IMR-90 (cell line): ENCODE data around the gene ECI2. TPM values are rescaled to one million over a fixed set of nuclear protein-coding genes. Genes with fewer than 3 reads are reported as not detected.

Experiments
- ATAC-seq: fragments of 200-7000 bp; cut with Tn5 transposase; 2 replicates; pipeline ENCODE4 v1.9.1; 2020; ENCODE audit warnings: low read depth, mild to moderate bottlenecking, moderate library complexity
- Bru-seq: library from RNA; stranded (reverse); fragments of 400-500 nt; gene quantifications from one replicate; lab custom pipeline; 2021; lab: Mats Ljungman, UMichigan
- BruChase-seq, 2 experiments: library from RNA; stranded (reverse); fragments of 400-500 nt; gene quantifications; one replicate each; lab custom pipeline; 2021; lab: Mats Ljungman, UMichigan
- BruUV-seq: library from RNA; stranded (reverse); fragments of 400-500 nt; replicated peaks from 2 replicates; lab custom pipeline; 2021; lab: Mats Ljungman, UMichigan
- CTCF ChIA-PET: fragments of 300-600 bp; formaldehyde crosslinking; extraction: SDS; loops from one replicate; lab custom pipeline; 2021; ENCODE audit warnings: antibody characterized with exemption; lab: Yijun Ruan, JAX
- POLR2A ChIA-PET: fragments of 300-600 bp; sonication (Branson Sonifier 250); formaldehyde crosslinking; loops from one replicate; lab custom pipeline; 2022; ENCODE audit warnings: antibody characterized with exemption; ENCODE audit not compliant: unreplicated experiment; lab: Charles Lee
- DNase-seq: peaks from one replicate; pipeline ENCODE4 v3.0.0; 2013
- H2AFZ ChIP-seq: replicated peaks from 2 replicates; pipeline ENCODE3; 2013; ENCODE audit warnings: low read length, mild to moderate bottlenecking; ENCODE audit not compliant: poor library complexity
- H2AK5ac ChIP-seq: 2 replicates; pipeline ENCODE4 v1.6.1; 2013; ENCODE audit warnings: low read depth, low read length, inconsistent platforms
- H2AK9ac ChIP-seq: replicated peaks from 2 replicates; pipeline ENCODE3; 2013; ENCODE audit warnings: mild to moderate bottlenecking, low read depth, low read length, moderate library complexity; ENCODE audit not compliant: poor library complexity
- H2BK120ac ChIP-seq: 2 replicates; pipeline ENCODE4 v1.6.1; 2013; ENCODE audit warnings: low read depth, low read length, inconsistent platforms
- H2BK15ac ChIP-seq: 3 replicates; pipeline ENCODE4 v1.6.1; 2013; ENCODE audit warnings: low read depth, low read length, inconsistent platforms
- H2BK20ac ChIP-seq: 2 replicates; pipeline ENCODE4 v1.6.1; 2013; ENCODE audit warnings: low read depth, mild to moderate bottlenecking, inconsistent platforms, low read length, moderate library complexity
- H2BK5ac ChIP-seq: 2 replicates; pipeline ENCODE4 v1.6.1; 2013; ENCODE audit warnings: mild to moderate bottlenecking, low read depth, low read length, inconsistent platforms; ENCODE audit not compliant: poor library complexity, severe bottlenecking
- H3K14ac ChIP-seq: replicated peaks from 2 replicates; pipeline ENCODE4 v1.6.1; 2013; ENCODE audit warnings: low read depth, low read length, inconsistent platforms
- H3K18ac ChIP-seq: 2 replicates; pipeline ENCODE4 v1.6.1; 2013; ENCODE audit warnings: low read depth, low read length, control low read depth
- H3K23ac ChIP-seq: 2 replicates; pipeline ENCODE4 v1.6.1; 2013; ENCODE audit warnings: low read depth, low read length, inconsistent platforms
- H3K27ac ChIP-seq: 2 replicates; pipeline ENCODE4 v1.5.1; 2013; ENCODE audit warnings: mild to moderate bottlenecking, control low read depth, low read length; ENCODE audit not compliant: insufficient read depth
- H3K27me3 ChIP-seq: 2 replicates; pipeline ENCODE4 v1.6.1; 2013; ENCODE audit warnings: low read length; ENCODE audit not compliant: control insufficient read depth, insufficient read depth
- H3K36me3 ChIP-seq: 2 replicates; pipeline ENCODE4 v1.6.1; 2013; ENCODE audit warnings: low read length, mixed read lengths; ENCODE audit not compliant: control insufficient read depth, insufficient read depth
- H3K4ac ChIP-seq: 2 replicates; pipeline ENCODE4 v1.6.1; 2013; ENCODE audit warnings: low read depth, low read length, inconsistent platforms
- H3K4me1 ChIP-seq: 2 replicates; pipeline ENCODE4 v1.6.1; 2013; ENCODE audit warnings: low read length, mixed read lengths; ENCODE audit not compliant: control insufficient read depth, insufficient read depth
- H3K4me2 ChIP-seq: 2 replicates; pipeline ENCODE4 v1.6.1; 2013; ENCODE audit warnings: low read depth, mild to moderate bottlenecking, control low read depth, low read length, moderate library complexity
- H3K4me3 ChIP-seq: 2 replicates; pipeline ENCODE4 v1.5.1; 2013; ENCODE audit warnings: low read depth, mild to moderate bottlenecking, control low read depth, low read length, moderate library complexity; ENCODE audit not compliant: insufficient read depth
- H3K56ac ChIP-seq: 2 replicates; pipeline ENCODE4 v1.6.1; 2013; ENCODE audit warnings: low read length, inconsistent platforms; ENCODE audit not compliant: insufficient read depth; ENCODE audit errors: extremely low read depth
- H3K79me1 ChIP-seq, 2 experiments: 2 replicates each; pipeline ENCODE4 v1.6.1; 2013; ENCODE audit warnings: low read length in 2 of 2, inconsistent platforms in 1 of 2, low read depth in 1 of 2
- H3K9ac ChIP-seq: 2 replicates; pipeline ENCODE4 v1.6.1; 2013; ENCODE audit warnings: low read depth, low read length, control low read depth
- H3K9me1 ChIP-seq: 2 replicates; pipeline ENCODE4 v1.6.1; 2013; ENCODE audit warnings: low read length, inconsistent platforms; ENCODE audit not compliant: insufficient read depth
- H3K9me3 ChIP-seq: 2 replicates; pipeline ENCODE4 v1.6.1; 2013; ENCODE audit warnings: low read length; ENCODE audit not compliant: control insufficient read depth, insufficient read depth
- H4K20me1 ChIP-seq: 2 replicates; pipeline ENCODE4 v1.6.1; 2013; ENCODE audit warnings: low read length, inconsistent platforms; ENCODE audit not compliant: insufficient read depth
- H4K5ac ChIP-seq: 2 replicates; pipeline ENCODE4 v1.6.1; 2013; ENCODE audit warnings: mild to moderate bottlenecking, low read depth, low read length, control low read depth
- H4K8ac ChIP-seq, 2 experiments: 2 replicates each; pipeline ENCODE4 v1.6.1; 2013; ENCODE audit warnings: low read depth in 2 of 2, low read length in 2 of 2, control low read depth in 1 of 2, inconsistent platforms in 1 of 2
- H4K91ac ChIP-seq: 2 replicates; pipeline ENCODE4 v1.6.1; 2013; ENCODE audit warnings: low read depth, low read length, inconsistent platforms; ENCODE audit not compliant: insufficient read depth
- BHLHE40 ChIP-seq: fragments of 150-350 bp; IDR thresholded peaks from 2 replicates; pipeline ENCODE4 v1.6.1; 2016; ENCODE audit warnings: mild to moderate bottlenecking, low read depth, low read length
- FOS ChIP-seq: fragments of 150-350 bp; IDR thresholded peaks from 2 replicates; pipeline ENCODE4 v1.6.1; 2016; ENCODE audit warnings: low read depth, low read length
- MAFK ChIP-seq: IDR thresholded peaks from 2 replicates; pipeline ENCODE4 v1.6.1; 2012; ENCODE audit warnings: low read depth, low read length, improper control_type of control experiment
- MAZ ChIP-seq: IDR thresholded peaks from 2 replicates; pipeline ENCODE4 v1.6.1; 2012; ENCODE audit warnings: low read depth, mild to moderate bottlenecking, low read length, improper control_type of control experiment, moderate library complexity, borderline replicate concordance
- MXI1 ChIP-seq: IDR thresholded peaks from 2 replicates; pipeline ENCODE4 v1.6.1; 2012; ENCODE audit warnings: low read depth, mild to moderate bottlenecking, low read length, moderate library complexity, borderline replicate concordance
- RAD21 ChIP-seq: IDR thresholded peaks from 2 replicates; pipeline ENCODE4 v1.6.1; 2012; ENCODE audit warnings: low read length, improper control_type of control experiment
- RCOR1 ChIP-seq: IDR thresholded peaks from 2 replicates; pipeline ENCODE4 v1.6.1; 2012; ENCODE audit warnings: mild to moderate bottlenecking, low read length, improper control_type of control experiment; ENCODE audit not compliant: insufficient replicate concordance
- RFX5 ChIP-seq: IDR thresholded peaks from 2 replicates; pipeline ENCODE4 v1.8.0; 2012; ENCODE audit warnings: low read depth, mild to moderate bottlenecking, low read length, moderate library complexity
- SMC3 ChIP-seq: fragments of 150-350 bp; IDR thresholded peaks from 2 replicates; pipeline ENCODE4 v1.6.1; 2016; ENCODE audit warnings: low read depth, mild to moderate bottlenecking, antibody characterized with exemption, low read length, moderate library complexity
- WGBS, 2 experiments: methylation state at CpG; one replicate each; pipeline versions ENCODE4 v1.1.5 to v1.1.7; 2013; ENCODE audit warnings: missing lambda C conversion rate in 2 of 2; ENCODE audit not compliant: insufficient read length in 1 of 2; ENCODE audit errors: extremely low coverage in 2 of 2; 5-methylcytosine and 5-hydroxymethylcytosine counted together
- dilution Hi-C: fragments of 300-500 bp; cut with HindIII; formaldehyde crosslinking; loops from one replicate; pipeline ENCODE4 v1.14.3; 2018; ENCODE audit warnings: low sequenced_read_pairs; ENCODE audit not compliant: unreplicated experiment
- in situ Hi-C: fragments of 300-500 bp; cut with MboI; formaldehyde crosslinking; loops from 3 replicates; pipeline ENCODE4 v1.14.3; 2019; ENCODE audit warnings: low sequenced_read_pairs, inconsistent platforms, mixed read lengths
- intact Hi-C: fragments of 100-400 bp; cut with micrococcal nuclease; formaldehyde crosslinking; loops from 2 replicates; pipeline ENCODE4 v1.10.0; 2022
- long read RNA-seq: library from polyadenylated mRNA; unstranded; transcript quantifications from one replicate; pipeline ENCODE4 v2.0.0, GENCODE V29; 2021; ENCODE audit not compliant: unreplicated experiment
- polyA plus RNA-seq, 3 experiments: library from polyadenylated mRNA; depleted of rRNA; stranded (reverse); fragments of >200 nt; gene quantifications; 2 replicates each; pipeline ENCODE4 v1.2.3, GENCODE V29; 2012; ENCODE audit warnings: low replicate concordance in 1 of 3
- total RNA-seq: library from RNA; depleted of rRNA; stranded (reverse); fragments of >200 nt; gene quantifications from 2 replicates; pipeline ENCODE4 v1.2.3, GENCODE V29; 2012; rRNA removed
- TF ChIP-seq, protein P1 (sequence below): fragments of 150-350 bp; IDR thresholded peaks from 2 replicates; pipeline ENCODE4 v1.6.1; 2016; ENCODE audit warnings: low read depth, mild to moderate bottlenecking, low read length, moderate library complexity, borderline replicate concordance

Gene ECI2, protein sequence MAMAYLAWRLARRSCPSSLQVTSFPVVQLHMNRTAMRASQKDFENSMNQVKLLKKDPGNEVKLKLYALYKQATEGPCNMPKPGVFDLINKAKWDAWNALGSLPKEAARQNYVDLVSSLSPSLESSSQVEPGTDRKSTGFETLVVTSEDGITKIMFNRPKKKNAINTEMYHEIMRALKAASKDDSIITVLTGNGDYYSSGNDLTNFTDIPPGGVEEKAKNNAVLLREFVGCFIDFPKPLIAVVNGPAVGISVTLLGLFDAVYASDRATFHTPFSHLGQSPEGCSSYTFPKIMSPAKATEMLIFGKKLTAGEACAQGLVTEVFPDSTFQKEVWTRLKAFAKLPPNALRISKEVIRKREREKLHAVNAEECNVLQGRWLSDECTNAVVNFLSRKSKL
- total RNA-seq (124 and 152 TPM in 2 replicates), polyA plus RNA-seq (2012; rRNA removed) (51.4 and 64.1 TPM in 2 replicates), Bru-seq, nascent RNA (percentile 69 among the genes with signal in this experiment), BruChase-seq, experiment 1, labeled RNA remaining after a 6-hour chase (percentile 75 among the genes with signal in this experiment), BruChase-seq, experiment 2, labeled RNA remaining after a 2-hour chase (percentile 68 among the genes with signal in this experiment)
- polyA plus RNA-seq (2012; cell fraction: cytosol; rRNA removed) = 21.0 and 27.6 TPM in 2 replicates
- 12.1 and 49.5 TPM in 2 replicates for polyA plus RNA-seq (2012; cell fraction: nucleus; rRNA removed; ENCODE audit: low replicate concordance)
- long read RNA-seq, transcript ECI2-202 (10 exons, 1,407 nt) = major isoform, 27 of 57 reads
- long read RNA-seq, transcript ECI2-201 (10 exons, 1,380 nt) = minor isoform, 20 of 57 reads
- long read RNA-seq, partial matches to known transcripts = 7 of 57 reads
- long read RNA-seq, other reads (novel, unspliced or antisense) = 3 of 57 reads

- H2AFZ ChIP-seq = peak within 1 kb of the TSS; percentile 98
- H2BK5ac ChIP-seq = peak within 1 kb of the TSS; percentile 92
- peak within 1 kb of the TSS; percentile 72; the same call in 1 of the 3 replicates for H2BK15ac ChIP-seq
- H3K9me1 ChIP-seq = peaks cover 3% of the 10 kb centered on the region; the same call in 1 of the 2 replicates
- no peaks in the 10 kb centered on the region for H3K9me3 ChIP-seq
- ATAC-seq = peak; percentile 51
- TF ChIP-seq FOS = no peak
- peak; percentile 35; the same call in 1 of the 2 replicates for TF ChIP-seq MXI1
- peak; percentile 72; the same call in 1 of the 2 replicates for TF ChIP-seq BHLHE40
- TF ChIP-seq MAZ = 0 out of 2 replicates have a peak, but pooled peaks have one; percentile 20
- TF ChIP-seq SMC3 = no peak
- TF ChIP-seq RAD21 = no peak
- TF ChIP-seq, protein P1, sequence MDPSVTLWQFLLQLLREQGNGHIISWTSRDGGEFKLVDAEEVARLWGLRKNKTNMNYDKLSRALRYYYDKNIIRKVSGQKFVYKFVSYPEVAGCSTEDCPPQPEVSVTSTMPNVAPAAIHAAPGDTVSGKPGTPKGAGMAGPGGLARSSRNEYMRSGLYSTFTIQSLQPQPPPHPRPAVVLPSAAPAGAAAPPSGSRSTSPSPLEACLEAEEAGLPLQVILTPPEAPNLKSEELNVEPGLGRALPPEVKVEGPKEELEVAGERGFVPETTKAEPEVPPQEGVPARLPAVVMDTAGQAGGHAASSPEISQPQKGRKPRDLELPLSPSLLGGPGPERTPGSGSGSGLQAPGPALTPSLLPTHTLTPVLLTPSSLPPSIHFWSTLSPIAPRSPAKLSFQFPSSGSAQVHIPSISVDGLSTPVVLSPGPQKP = no peak
- no peak for TF ChIP-seq MAFK
- no peak for TF ChIP-seq RCOR1
- TF ChIP-seq RFX5 = no peak
- peak within 1 kb of the TSS; percentile 76 for H4K5ac ChIP-seq
- peak within 1 kb of the TSS; percentile 83 for H3K18ac ChIP-seq
- peak within 1 kb of the TSS; percentile 43; the same call in 1 of the 2 replicates for H2BK20ac ChIP-seq
- peak within 1 kb of the TSS; percentile 94 for H3K4me3 ChIP-seq
- H3K23ac ChIP-seq = peak within 1 kb of the TSS; percentile 100
- H4K8ac ChIP-seq = peak within 1 kb of the TSS; percentile 66 to 85
- peaks cover 5% of the 10 kb centered on the region; the same call in 1 of the 2 replicates for H4K20me1 ChIP-seq
- peak within 1 kb of the TSS; percentile 99 for H3K14ac ChIP-seq
- peaks cover 13% of the 10 kb centered on the region for H3K36me3 ChIP-seq
- H2AK9ac ChIP-seq = peak within 1 kb of the TSS; percentile 88
- H3K4me2 ChIP-seq = peak within 1 kb of the TSS; percentile 95
- BruUV-seq = no TSS peak
- peak within 1 kb of the TSS; percentile 82 for H2BK120ac ChIP-seq
- peak within 1 kb of the TSS; percentile 95 for H3K27ac ChIP-seq
- peak within 1 kb of the TSS; percentile 67 for H3K56ac ChIP-seq
- CTCF ChIA-PET = interaction anchor here (1.0 to 1.1 kb wide), 2 partner anchors 20 to 78 kb away, joined by 3 read pairs; no protein-coding TSS in a partner anchor
- peak within 1 kb of the TSS; percentile 54; the same call in 1 of the 2 replicates for H2AK5ac ChIP-seq
- in situ Hi-C loops = no loop called here
- peak within 1 kb of the TSS; percentile 97 for H3K9ac ChIP-seq
- POLR2A ChIA-PET = interaction anchor here (0.6 to 0.7 kb wide), 3 partner anchors 23 to 94 kb away, joined by 3 to 8 read pairs (median 7); no protein-coding TSS in a partner anchor
- peak; percentile 27 for DNase-seq
- peak within 1 kb of the TSS; percentile 93 for H3K4ac ChIP-seq
- H3K4me1 ChIP-seq = peaks cover 5% of the 10 kb centered on the region
- H3K27me3 ChIP-seq = no peaks in the 10 kb centered on the region
- intact Hi-C loops = loop anchor here (5.0 to 10.0 kb wide), 2 partner anchors 78 to 220 kb away; no protein-coding TSS in a partner anchor
- H4K91ac ChIP-seq = peak within 1 kb of the TSS; percentile 89
- dilution Hi-C loops = no loop called here
- WGBS, 2 experiments = 1% methylated on average over 24 of the region's 66 CpGs; no CpG with 5 or more reads in 1 of the 2 experiments
- peaks cover 11 to 40% of the 10 kb centered on the region in 2 experiments for H3K79me1 ChIP-seq
Measured at GRCh38 chr6:4134841-4135664, at the start of gene ECI2. TSS of gene ECI2 (minus strand) at chr6:4135575. CDS start at chr6:4135560, 15 bp downstream.
